GM18499 (cell line): ENCODE measurements around the gene CD300C.
"Not testable (repeated sequence)": the region's sequence is repeated elsewhere in the genome, so short reads cannot be mapped to it uniquely, and the experiment has no call there.

Source experiments
- ATAC-seq: cut with Tn5 transposase; IDR thresholded peaks from one replicate; pipeline ENCODE4 v1.9.1; 2021; ENCODE audit warnings: moderate number of reproducible peaks; ENCODE audit not compliant: insufficient read depth, unreplicated experiment

The CD300C gene

DNA sequence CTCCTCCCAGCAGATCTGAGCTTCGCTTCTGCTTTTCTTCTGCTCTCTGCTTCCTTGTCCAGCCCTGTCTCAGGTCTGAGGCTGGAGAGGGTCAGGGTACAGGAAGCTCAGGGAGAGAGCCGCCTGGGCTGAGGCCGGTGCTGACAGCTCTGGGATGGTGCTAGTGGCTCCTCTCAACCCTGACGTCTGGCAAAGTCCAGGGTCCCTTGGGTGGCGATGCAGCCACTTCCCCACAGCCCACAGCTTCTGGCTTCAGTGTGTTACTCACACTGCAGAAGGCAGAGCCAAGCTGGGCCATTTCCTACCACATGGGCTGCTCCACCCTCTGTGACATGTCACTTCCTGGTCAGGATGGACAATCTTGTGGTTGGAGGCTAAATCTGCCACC lies at the start of gene CD300C:
Gene CD300C, minus strand, starts transcription at position 273 of the 388 bp plus-strand sequence. CDS start 333 bp downstream, outside the sequence.
- ATAC-seq, result no peak

GRCh38 chr17:74595037-74595750 lies 49.3 kb upstream of the CD300C start:
- no peak for ATAC-seq

DNA sequence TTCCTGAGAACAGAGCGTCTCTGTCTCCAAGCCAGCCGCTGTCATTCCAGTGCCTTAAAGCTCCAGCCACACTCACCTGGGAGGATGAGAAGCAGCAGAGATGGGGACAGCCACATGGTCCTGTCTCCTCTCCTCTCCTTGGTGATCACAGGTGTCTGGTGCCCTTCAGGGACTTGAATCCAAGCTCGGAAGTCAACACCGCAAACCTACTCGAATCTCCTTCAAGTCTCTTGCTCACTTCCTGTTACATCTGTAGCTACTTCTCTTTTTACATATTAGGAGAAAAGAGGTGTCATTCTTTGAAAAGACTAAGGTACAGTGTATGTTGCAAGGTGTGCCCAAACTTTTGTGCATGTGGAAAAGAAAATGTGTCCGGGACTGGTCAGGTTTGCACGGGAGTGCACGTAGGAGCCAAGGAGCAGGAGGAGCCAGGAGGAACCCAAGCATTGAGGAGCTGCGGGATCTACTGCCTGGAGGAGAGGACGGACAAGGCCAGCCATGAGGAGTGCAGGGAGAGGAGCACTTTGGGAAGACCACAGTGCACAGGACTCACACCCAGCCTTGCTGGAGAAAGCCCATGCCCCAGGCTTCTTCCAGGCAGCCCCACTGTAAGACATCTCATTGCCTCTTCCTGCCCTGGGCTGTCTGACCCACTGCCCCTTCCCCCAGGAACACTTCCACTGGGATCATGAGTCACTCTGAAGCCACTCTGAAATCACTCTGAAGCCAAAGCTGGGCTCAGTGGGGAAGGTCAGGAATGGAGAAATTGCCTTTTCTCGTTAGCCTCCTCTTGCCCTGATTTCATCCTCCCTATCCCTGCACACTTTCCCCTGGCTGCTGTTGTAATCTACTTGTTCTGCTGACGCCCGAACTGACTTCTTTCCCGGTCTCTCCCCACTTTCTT lies 46.4 kb upstream of the CD300C start, which contains the start of gene CD300LD:
Gene CD300LD, minus strand, starts transcription at position 197 of the 904 bp plus-strand sequence. Its CDS starts 81 bp downstream, at position 116.
- ATAC-seq, result no peak

DNA sequence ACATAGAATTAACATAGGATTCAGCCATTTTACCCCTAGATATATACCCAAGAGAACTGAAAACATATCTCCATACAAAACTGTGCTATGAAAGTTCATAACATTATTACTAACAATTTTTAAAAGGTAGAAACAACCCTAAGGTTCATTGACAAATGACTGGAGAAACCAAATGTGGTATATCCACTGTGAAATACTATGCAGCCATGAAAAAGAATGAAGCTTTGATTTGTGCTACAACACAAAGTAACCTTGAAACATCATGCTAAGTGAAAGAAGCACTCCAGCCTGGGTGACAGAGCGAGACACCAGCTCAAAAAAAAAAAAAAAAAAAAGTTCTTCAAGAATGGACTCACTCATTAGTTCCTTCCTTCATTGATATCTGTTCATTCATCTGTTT lies 45.6 kb upstream of the CD300C start:
- ATAC-seq, result no peak

DNA sequence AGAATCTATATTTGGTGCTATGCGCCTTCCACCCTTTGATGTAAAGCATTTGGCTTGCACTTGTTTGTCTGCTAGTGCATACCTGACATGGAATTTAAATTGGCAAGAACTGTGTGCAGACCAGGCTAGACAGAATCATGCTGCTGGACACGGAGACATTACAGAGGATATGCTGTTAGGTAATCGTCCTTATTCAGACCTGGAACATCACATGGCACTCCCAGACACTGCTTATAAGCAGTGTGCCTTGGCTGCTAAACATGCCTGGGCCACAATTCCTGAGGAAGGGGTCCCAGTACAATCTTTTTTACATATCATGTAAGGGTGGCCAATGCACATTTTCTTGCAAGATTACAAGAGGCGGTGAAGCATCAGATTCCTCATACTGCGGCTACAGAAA lies 39.8 kb upstream of the CD300C start:
- ATAC-seq, result no peak

DNA sequence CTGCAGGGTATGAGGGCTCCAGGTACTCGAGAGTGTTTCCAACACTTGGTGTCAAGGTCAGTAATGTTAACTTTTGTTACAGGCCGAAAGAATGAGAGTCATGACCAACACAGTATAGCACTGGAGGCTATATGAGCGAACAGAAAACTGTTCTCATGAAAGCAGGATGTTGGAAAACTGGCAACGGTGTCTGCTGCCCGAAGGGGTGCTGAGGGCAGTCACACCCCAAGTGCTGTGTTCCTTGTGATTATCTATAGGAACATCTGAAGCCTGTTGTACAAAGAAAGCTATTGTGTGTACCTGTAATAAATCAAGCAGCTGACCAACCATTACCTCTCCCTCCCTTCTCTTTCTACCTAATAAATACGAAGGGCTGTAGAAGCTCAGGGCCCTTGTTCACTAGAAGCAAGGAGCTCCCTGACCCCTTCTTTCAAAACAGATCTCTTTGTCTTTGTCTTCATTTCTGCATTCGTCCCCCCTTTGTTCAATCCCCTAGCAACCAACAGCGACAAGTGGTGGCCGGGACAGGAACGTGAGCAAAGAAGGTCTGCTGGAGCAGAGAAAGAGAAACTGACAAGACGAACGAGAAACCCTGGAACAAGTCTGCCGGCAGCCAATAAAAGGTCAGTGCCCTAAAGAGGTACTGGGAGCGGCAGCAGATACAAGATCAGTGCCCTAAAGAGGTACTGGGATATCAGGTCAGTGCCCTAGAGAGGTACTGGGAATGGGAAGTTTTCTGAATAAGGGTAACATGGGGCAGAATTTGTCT lies 38.6 kb upstream of the CD300C start:
- no peak for ATAC-seq

- no peak for ATAC-seq
Measured at GRCh38 chr17:74582633-74583032, 36.7 kb upstream of the CD300C start.

GRCh38 chr17:74579900-74580299 lies 34.0 kb upstream of the CD300C start:
- ATAC-seq, result no peak

GRCh38 chr17:74578979-74579378 lies 33.1 kb upstream of the CD300C start:
- ATAC-seq, result no peak

- no peak for ATAC-seq
Measured at GRCh38 chr17:74574489-74575142, 28.7 kb upstream of the CD300C start.

- not testable (repeated sequence) for ATAC-seq
Measured at GRCh38 chr17:74573635-74574034, 27.7 kb upstream of the CD300C start.

GRCh38 chr17:74573169-74573568 lies 27.3 kb upstream of the CD300C start:
- ATAC-seq, result no peak

DNA sequence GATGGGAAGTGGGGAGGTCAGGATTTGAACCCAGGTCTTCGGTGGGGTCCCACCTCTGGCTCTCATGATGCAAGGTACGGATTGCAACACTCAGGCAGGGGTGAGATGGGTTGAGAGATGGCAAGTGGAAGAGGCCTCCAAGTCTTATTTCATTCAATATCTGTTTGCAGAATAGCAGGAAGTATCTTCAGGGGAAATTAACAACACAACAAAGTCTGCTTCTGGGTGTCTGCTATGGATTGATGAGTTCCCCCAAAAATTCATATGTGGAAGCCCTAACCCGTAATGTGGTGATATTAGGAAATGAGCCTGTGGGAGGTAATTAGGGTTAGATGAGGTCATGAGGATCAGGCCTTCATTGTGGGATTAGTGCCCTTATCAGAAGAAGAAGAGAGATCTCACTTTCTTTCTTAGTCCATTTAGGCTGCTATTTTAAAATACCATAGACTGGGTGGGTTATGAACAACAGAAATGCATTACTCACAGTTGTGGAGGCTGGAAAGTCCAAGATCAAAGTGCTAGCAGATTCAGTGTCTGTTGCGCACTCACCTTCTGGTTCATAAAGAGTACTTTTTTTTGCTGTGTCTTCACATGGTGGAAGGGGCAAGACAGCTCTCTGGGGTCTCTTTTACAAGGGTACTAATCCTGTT lies 25.8 kb upstream of the CD300C start:
- no peak for ATAC-seq

DNA sequence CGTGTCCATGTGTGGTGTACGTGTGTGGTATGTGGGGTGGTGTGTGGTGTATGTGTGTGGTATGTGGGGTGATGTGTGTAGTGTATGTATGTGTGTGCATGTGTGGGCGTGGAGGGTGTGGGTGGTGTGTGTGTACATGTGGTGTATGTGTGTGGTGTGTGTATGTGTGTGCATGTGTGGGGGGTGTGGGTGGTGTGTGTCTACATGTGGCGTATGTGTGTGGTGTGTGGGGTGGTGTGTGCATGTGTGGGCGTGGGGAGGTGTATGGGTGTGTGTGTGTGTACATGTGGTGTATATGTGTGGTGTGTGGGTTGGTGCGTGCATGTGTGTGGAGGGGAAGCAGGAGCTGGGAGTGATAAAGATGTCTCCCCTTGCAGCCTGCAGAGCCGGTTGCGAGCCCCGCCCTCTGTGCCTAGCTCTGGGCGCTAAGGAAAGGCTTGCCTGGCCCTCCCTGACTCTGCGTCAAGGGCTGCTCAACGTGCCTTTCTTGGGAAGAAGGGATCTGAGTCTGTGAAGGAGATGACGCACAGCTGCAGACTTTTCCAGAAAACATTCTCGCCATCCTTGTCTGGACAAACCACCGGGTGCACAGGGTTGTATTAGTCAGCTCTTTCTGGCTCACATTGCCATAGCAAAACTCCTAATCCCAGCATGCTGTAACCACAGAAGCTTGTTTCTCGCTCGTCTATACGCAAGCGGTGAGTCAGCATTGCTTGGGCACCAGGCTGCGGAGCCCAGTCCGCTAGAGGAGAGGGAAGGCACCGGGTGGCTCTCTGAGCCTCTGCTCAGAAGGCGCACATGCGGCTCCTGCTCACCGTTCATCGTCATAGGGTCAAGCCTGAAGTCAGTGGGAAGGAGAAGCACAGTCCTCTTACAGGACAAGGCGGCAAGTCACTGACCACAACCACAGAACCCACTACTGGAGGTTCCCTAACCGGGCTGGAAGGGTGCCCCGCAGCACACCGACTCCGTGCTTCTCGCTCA lies 23.4 kb upstream of the CD300C start:
- ATAC-seq, result no peak

GRCh38 chr17:74568106-74568873 lies 22.4 kb upstream of the CD300C start:
- ATAC-seq, result no peak

- ATAC-seq, result no peak
Measured at GRCh38 chr17:74567397-74567796, 21.5 kb upstream of the CD300C start, which contains the start of gene CD300H. Gene CD300H, minus strand, starts transcription at chr17:74567509.

DNA sequence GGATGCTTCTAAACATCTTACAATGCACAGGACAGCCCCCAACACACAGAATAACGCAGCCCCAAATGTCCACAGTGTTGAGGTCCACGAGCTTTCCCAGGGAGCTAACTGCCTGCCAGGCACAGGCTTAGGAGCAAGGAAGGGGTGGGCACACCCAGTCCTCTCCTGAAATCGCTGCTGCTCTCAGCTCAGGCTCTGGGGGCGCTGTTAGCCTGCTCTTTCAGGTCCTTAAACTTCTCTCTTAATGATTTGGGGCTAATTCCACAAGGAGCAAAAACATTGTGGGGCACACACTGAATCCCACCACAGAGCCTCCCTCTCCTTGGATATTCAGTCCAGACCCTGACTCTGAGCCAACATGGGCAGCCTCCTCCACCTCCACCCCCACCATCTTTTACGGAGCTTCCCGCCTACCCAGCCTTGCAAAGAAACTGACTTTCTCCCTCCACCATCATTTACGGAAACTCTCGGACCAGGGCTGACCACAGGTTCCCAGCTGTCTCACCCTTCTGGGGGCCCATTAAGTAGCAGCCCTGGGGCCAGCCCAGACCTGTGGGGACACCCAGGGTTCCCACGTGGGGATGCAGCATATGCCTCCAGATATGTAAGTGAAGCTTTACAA lies 20.3 kb upstream of the CD300C start:
- no peak for ATAC-seq
